ENCODE data around the gene UBL4B. TPM values are rescaled to one million over a fixed set of nuclear protein-coding genes. Genes with fewer than 3 reads are reported as not detected.

Gene UBL4B
- total and polyA plus RNA-seq, 2 donors (not counting 1 experiment from before 2014, with no cell fraction given): not detected

DNA sequence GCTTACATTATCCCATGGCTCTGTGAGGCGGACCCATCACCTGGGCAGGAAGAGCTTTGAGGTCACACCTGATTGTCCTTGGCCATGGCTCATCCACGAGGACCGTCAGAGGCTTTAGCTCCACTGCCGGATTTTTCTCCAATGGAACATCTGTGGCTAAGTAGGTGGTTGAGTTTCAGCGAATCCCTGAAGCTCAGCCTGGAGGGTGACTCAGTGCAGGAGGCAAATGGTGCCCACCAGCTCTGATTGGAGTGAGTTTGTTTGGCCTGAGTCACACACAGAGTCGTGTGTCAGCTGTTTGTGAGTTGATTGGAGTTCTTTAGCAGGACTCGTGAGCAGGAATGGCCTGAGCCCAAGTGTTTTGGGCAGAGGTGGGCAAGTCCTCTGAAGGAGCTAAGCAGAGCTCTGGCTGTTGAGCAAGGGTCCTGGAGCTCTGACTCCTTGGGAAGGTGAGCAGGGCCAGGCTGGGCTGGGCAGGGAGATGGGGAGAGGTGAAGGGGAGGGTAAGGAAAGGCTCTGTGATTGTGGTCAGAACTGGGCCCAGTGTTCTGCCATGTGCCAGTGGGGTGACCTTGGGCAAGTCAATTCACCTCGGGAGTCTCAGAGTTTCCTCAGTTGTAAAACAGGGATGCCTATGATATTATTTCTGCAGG, 40.0 kb downstream of the UBL4B start:
- peaks cover 0 to 69% (median 41%) of the 10 kb centered on the region in 4 experiments for H3K27me3 ChIP-seq (replicated peaks in 1 of 4; ENCODE audit: control extremely low read depth in 1 of 4, control insufficient read depth in 3 of 4, insufficient read depth in 4 of 4, low read length in 3 of 4)
- TF ChIP-seq, protein P1, sequence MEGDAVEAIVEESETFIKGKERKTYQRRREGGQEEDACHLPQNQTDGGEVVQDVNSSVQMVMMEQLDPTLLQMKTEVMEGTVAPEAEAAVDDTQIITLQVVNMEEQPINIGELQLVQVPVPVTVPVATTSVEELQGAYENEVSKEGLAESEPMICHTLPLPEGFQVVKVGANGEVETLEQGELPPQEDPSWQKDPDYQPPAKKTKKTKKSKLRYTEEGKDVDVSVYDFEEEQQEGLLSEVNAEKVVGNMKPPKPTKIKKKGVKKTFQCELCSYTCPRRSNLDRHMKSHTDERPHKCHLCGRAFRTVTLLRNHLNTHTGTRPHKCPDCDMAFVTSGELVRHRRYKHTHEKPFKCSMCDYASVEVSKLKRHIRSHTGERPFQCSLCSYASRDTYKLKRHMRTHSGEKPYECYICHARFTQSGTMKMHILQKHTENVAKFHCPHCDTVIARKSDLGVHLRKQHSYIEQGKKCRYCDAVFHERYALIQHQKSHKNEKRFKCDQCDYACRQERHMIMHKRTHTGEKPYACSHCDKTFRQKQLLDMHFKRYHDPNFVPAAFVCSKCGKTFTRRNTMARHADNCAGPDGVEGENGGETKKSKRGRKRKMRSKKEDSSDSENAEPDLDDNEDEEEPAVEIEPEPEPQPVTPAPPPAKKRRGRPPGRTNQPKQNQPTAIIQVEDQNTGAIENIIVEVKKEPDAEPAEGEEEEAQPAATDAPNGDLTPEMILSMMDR (IDR thresholded peaks at IDR 0.05): no peak
- TF ChIP-seq EZH2 (IDR thresholded peaks at IDR 0.05; ENCODE audit: borderline replicate concordance, insufficient read depth, low read depth, low read length, poor library complexity, severe bottlenecking): no peak
- DNase-seq: no peak
- no peak overlapping the region for H3K27ac Mint-ChIP-seq
- no peak overlapping the region for H2AFZ ChIP-seq (ENCODE audit: insufficient read depth, low read depth, low read length, poor library complexity, severe bottlenecking)
- H3K9ac ChIP-seq (ENCODE audit: low read length): no peak overlapping the region
- ChIA-PET CTCF (interaction anchor here (0.6 to 1.7 kb wide), 3 partner anchors 10 to 312 kb away, joined by 3 to 4 read pairs (median 4); no protein-coding TSS in a partner anchor), POLR2A (no interaction called here)
- intact Hi-C loops (cut with micrococcal nuclease): no loop called here
- peak overlapping the region; percentile 11 for H3K4me3 Mint-ChIP-seq
- H3K4me1 ChIP-seq (ENCODE audit: control insufficient read depth in 2 of 2, insufficient read depth in 2 of 2, low read length in 2 of 2): peaks cover 7 to 10% of the 10 kb centered on the region in 2 donors
- no peaks in the 10 kb centered on the region for H3K79me2 ChIP-seq (ENCODE audit: control insufficient read depth, insufficient read depth, low read length)
- no peak for ATAC-seq (ENCODE audit: low read depth)
- no peak overlapping the region for H3K27ac ChIP-seq (ENCODE audit: low read length in 2 of 2)
- H3K4me2 ChIP-seq (replicated peaks; ENCODE audit: low read depth, low read length, poor library complexity, severe bottlenecking): no peak overlapping the region
- H3K9me3 ChIP-seq (ENCODE audit: control extremely low read depth in 1 of 3, control insufficient read depth in 2 of 3, insufficient read depth in 1 of 3, low read length in 2 of 3): no peaks in the 10 kb centered on the region
- peaks cover 5% of the 10 kb centered on the region for H3K9me3 Mint-ChIP-seq (ENCODE audit: insufficient read depth)
- WGBS (ENCODE audit: insufficient coverage): 54% methylated on average over 7 of the region's 8 CpGs
- peaks cover 3% of the 10 kb centered on the region for H3K4me1 Mint-ChIP-seq
- H3K4me3 ChIP-seq (ENCODE audit: control extremely low read depth in 1 of 5, extremely low read depth in 1 of 5, insufficient read depth in 1 of 5, low read depth in 2 of 5, low read length in 4 of 5): no peak overlapping the region
- no peaks in the 10 kb centered on the region for H4K20me1 ChIP-seq (ENCODE audit: control insufficient read depth, insufficient read depth, low read length, poor library complexity, severe bottlenecking)
- H3K27me3 Mint-ChIP-seq: peaks cover 55% of the 10 kb centered on the region
- H3K36me3 ChIP-seq (replicated peaks in 1 of 2; ENCODE audit: control extremely low read depth in 1 of 2, control insufficient read depth in 1 of 2, extremely low read depth in 1 of 2, insufficient read depth in 2 of 2, low read length in 1 of 2): no peaks in the 10 kb centered on the region

DNA sequence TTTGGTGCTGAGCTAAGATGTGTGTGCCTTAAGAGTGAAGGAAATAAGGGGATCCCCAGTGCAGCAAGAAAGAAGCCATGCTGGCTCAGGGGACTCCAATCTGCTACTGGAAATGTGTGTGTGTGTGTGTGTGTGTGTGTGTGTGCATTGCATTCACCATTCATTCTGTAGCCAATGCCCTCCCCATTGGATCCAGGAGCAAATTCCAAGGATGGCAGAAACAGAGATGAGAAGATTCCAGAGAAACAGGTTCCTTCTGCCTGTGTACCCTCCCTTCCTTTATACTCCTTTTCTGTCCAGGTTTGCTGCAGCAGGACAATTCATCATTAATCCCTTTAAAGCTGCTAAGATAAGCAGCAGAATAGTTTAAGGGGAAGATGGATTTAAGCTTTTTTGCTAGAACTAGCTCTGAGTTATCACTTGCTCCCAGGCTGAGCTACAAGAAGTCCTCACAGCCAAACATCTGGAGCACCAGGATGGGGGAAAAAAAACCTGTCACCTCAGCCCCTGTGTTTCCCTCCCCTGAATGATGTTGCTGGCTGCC, 41.2 kb downstream of the UBL4B start:
- Mint-ChIP-seq H3K27ac (no peak overlapping the region), H3K4me3 (no peak overlapping the region), H3K27me3 (peaks cover 61% of the 10 kb centered on the region), H3K4me1 (peaks cover 3% of the 10 kb centered on the region), H3K9me3 (ENCODE audit: insufficient read depth) (peaks cover 5% of the 10 kb centered on the region)
- Histone ChIP-seq H3K4me1 (ENCODE audit: control insufficient read depth in 2 of 2, insufficient read depth in 2 of 2, low read length in 2 of 2) (peaks cover 7 to 10% of the 10 kb centered on the region in 2 donors), H3K36me3 (replicated peaks in 1 of 2; ENCODE audit: control extremely low read depth in 1 of 2, control insufficient read depth in 1 of 2, extremely low read depth in 1 of 2, insufficient read depth in 2 of 2, low read length in 1 of 2) (no peaks in the 10 kb centered on the region), H3K9me3 (ENCODE audit: control extremely low read depth in 1 of 3, control insufficient read depth in 2 of 3, insufficient read depth in 1 of 3, low read length in 2 of 3) (no peaks in the 10 kb centered on the region), H3K27me3 (replicated peaks in 1 of 4; ENCODE audit: control extremely low read depth in 1 of 4, control insufficient read depth in 3 of 4, insufficient read depth in 4 of 4, low read length in 3 of 4) (peaks cover 0 to 73% (median 34%) of the 10 kb centered on the region in 4 experiments), H3K27ac (ENCODE audit: low read length in 2 of 2) (no peak overlapping the region), H3K9ac (ENCODE audit: low read length) (no peak overlapping the region), H3K79me2 (ENCODE audit: control insufficient read depth, insufficient read depth, low read length) (no peaks in the 10 kb centered on the region), H3K4me2 (replicated peaks; ENCODE audit: low read depth, low read length, poor library complexity, severe bottlenecking) (no peak overlapping the region), H2AFZ (ENCODE audit: insufficient read depth, low read depth, low read length, poor library complexity, severe bottlenecking) (no peak overlapping the region), H3K4me3 (ENCODE audit: control extremely low read depth in 1 of 5, extremely low read depth in 1 of 5, insufficient read depth in 1 of 5, low read depth in 2 of 5, low read length in 4 of 5) (no peak overlapping the region), H4K20me1 (ENCODE audit: control insufficient read depth, insufficient read depth, low read length, poor library complexity, severe bottlenecking) (no peaks in the 10 kb centered on the region)
- intact Hi-C loops (cut with micrococcal nuclease): no loop called here
- ChIA-PET CTCF (interaction anchor here (1.1 kb wide), 1 partner anchor 8 kb away, joined by 4 read pairs; no protein-coding TSS in a partner anchor), POLR2A (no interaction called here)
- DNase-seq (no peak), ATAC-seq (ENCODE audit: low read depth) (no peak)
- no peak for TF ChIP-seq EZH2 (IDR thresholded peaks at IDR 0.05; ENCODE audit: borderline replicate concordance, insufficient read depth, low read depth, low read length, poor library complexity, severe bottlenecking)
- TF ChIP-seq, protein P1 (IDR thresholded peaks at IDR 0.05): no peak
